Measurements from ENCODE around the gene INPP1.
"Not testable (repeated sequence)": the region's sequence is repeated elsewhere in the genome, so short reads cannot be mapped to it uniquely, and the experiment has no call there.

Gene INPP1

DNA sequence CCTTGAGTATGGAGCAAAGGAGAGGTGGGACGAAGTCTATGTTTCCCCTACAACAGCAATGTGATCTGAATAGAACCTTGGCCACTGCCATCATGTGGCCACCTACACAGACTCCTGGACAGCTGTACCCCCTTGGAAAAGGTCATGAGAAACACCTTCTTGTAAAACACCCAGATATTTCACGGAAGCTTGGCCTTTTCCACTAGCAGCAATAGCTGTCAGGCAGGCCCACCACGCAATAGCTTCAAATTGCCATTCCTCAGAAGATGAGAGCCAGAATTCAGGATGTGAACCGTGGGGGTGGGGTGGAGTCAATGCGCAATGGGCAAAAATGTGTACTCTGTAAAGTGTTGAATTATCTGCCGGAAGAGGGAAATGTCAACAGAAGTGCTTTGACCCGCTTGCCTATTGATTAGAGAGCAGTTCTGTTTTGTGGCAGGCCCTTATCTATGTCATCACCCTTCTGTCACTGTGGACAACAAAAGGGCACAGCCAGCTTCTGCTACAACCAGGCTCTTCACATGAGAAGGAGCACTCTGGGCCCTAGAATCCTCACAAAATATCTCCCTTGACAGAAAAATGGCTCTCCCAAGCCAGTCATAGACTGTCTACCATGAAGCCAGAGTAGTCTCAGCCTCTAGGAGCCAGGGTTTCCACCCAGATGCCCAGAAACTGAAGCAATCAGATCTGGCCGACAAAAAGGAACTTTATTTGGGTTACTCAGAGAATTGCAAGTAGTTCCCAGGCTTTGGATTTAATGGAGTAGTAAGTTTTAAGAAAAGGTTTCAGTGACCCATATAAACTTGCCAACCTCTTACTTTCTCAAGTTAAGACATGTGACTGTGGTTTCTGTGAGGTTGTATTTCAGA, 9.5 kb downstream of the INPP1 start:
- H3K27me3 ChIP-seq (replicated peaks in 2 of 5; ENCODE audit: control insufficient read depth in 4 of 5, insufficient read depth in 5 of 5, low read length in 4 of 5), result no peaks in the 10 kb centered on the region
- ChIA-PET POLR2A (no interaction called here), CTCF (interaction anchor here (0.9 to 2.7 kb wide), 5 partner anchors 9 to 33 kb away, joined by 3 to 13 read pairs (median 8); partner anchors contain the start of genes HIBCH and INPP1)
- peak overlapping the region in 1 of 2 experiments; percentile 39 for H3K27ac ChIP-seq (ENCODE audit: insufficient read depth in 1 of 2, low read depth in 1 of 2, low read length in 2 of 2, poor library complexity in 1 of 2, severe bottlenecking in 2 of 2)
- DNase-seq, result peak in 1 of 3 donors; percentile 42
- peaks cover 0 to 2% (median 0%) of the 10 kb centered on the region in 4 experiments for H3K36me3 ChIP-seq (ENCODE audit: control insufficient read depth in 4 of 4, insufficient read depth in 4 of 4, low read length in 3 of 4)
- H3K4me1 ChIP-seq (ENCODE audit: control extremely low read depth in 1 of 4, control insufficient read depth in 4 of 4, insufficient read depth in 4 of 4, low read length in 3 of 4), result peaks cover 0 to 9% (median 3%) of the 10 kb centered on the region in 4 experiments
- no peaks in the 10 kb centered on the region for H3K9me3 ChIP-seq (ENCODE audit: control extremely low read depth in 1 of 5, control insufficient read depth in 4 of 5, insufficient read depth in 2 of 5, low read depth in 1 of 5, low read length in 4 of 5)
- H3K4me3 ChIP-seq (ENCODE audit: control insufficient read depth in 1 of 7, extremely low read depth in 1 of 7, insufficient read depth in 4 of 7, low read depth in 2 of 7, low read length in 6 of 7), result no peak overlapping the region
- WGBS (ENCODE audit: insufficient coverage), result 80% methylated on average over 6 of the region's 8 CpGs

DNA sequence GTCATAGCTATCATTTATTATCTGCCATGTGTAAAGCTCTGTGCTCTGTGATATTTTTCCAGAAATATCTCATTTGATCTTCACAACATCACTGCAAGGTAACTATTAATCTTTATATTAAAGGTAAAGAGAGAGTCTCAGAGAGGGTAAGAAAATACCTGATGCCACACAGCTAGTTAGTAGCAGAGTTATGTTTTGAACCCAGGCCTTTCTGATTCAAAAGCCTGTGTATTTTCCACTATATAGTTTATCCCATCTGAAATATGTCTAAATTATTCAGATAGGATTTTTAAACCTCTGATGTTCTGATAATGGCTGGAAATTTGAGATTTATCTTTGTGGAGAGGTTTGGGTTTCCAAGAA, 10.1 kb downstream of the INPP1 start:
- POLR2A ChIA-PET, result no interaction called here

DNA sequence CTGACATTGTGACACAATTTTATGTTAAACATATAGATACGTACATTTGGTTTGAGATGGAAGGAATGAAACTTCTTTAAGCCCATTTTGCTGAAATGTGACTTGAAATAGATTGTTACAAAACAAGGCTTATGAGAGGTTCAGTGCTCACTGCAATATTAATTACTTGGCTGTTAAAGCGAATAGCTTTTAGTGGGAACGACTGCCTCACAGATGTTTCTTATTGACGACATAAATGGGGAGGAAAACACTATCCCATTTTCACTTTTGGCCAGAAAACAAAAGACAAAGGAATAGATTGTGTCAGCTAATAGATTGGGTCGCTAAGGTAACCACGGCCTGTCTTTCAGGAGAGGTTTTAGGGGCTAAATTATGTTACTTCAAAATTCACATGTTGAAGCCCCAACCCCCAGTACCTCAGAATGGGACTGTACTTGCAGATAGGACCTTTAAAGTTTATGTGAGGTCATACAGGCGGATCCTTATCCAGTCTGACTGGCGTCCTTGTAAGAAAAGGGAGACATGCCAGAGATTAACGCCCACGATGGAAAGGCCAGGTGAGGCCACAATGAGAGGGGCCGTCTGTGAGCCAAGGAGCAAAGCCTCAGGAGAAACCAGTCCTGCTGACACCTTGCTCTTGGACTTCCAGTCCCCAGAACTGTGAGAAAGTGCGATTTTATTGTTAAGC, 10.8 kb downstream of the INPP1 start:
- H3K27ac ChIP-seq (ENCODE audit: insufficient read depth in 1 of 2, low read depth in 1 of 2, low read length in 2 of 2, poor library complexity in 1 of 2, severe bottlenecking in 2 of 2), result peak overlapping the region in 1 of 2 experiments; percentile 4
- H3K36me3 ChIP-seq (ENCODE audit: control insufficient read depth in 4 of 4, insufficient read depth in 4 of 4, low read length in 3 of 4), result peaks cover 0 to 2% (median 0%) of the 10 kb centered on the region in 4 experiments
- no peaks in the 10 kb centered on the region for H3K27me3 ChIP-seq (replicated peaks in 2 of 5; ENCODE audit: control insufficient read depth in 4 of 5, insufficient read depth in 5 of 5, low read length in 4 of 5)
- no peak overlapping the region for H3K4me3 ChIP-seq (ENCODE audit: control insufficient read depth in 1 of 7, extremely low read depth in 1 of 7, insufficient read depth in 4 of 7, low read depth in 2 of 7, low read length in 6 of 7)
- WGBS (ENCODE audit: insufficient coverage), result 93% methylated on average over 5 of the region's 12 CpGs
- H3K4me1 ChIP-seq (ENCODE audit: control extremely low read depth in 1 of 4, control insufficient read depth in 4 of 4, insufficient read depth in 4 of 4, low read length in 3 of 4), result peaks cover 0 to 9% (median 3%) of the 10 kb centered on the region in 4 experiments
- ChIA-PET POLR2A (no interaction called here), CTCF (interaction anchor here (0.6 to 2.7 kb wide), 6 partner anchors 10 to 713 kb away, joined by 3 to 13 read pairs (median 8); partner anchors contain the start of genes HIBCH and INPP1)
- no peak for DNase-seq
- no peaks in the 10 kb centered on the region for H3K9me3 ChIP-seq (ENCODE audit: control extremely low read depth in 1 of 5, control insufficient read depth in 4 of 5, insufficient read depth in 2 of 5, low read depth in 1 of 5, low read length in 4 of 5)

More for the DNA sequence above, 10.1 kb downstream of the INPP1 start:
- no peaks in the 10 kb centered on the region for H3K9me3 ChIP-seq (ENCODE audit: control extremely low read depth in 1 of 5, control insufficient read depth in 4 of 5, insufficient read depth in 2 of 5, low read depth in 1 of 5, low read length in 4 of 5)
- peak overlapping the region in 1 of 2 experiments; percentile 39 for H3K27ac ChIP-seq (ENCODE audit: insufficient read depth in 1 of 2, low read depth in 1 of 2, low read length in 2 of 2, poor library complexity in 1 of 2, severe bottlenecking in 2 of 2)
- peaks cover 0 to 2% (median 0%) of the 10 kb centered on the region in 4 experiments for H3K36me3 ChIP-seq (ENCODE audit: control insufficient read depth in 4 of 4, insufficient read depth in 4 of 4, low read length in 3 of 4)
- CTCF ChIA-PET, result interaction anchor here (0.8 to 2.7 kb wide), 4 partner anchors 9 to 34 kb away, joined by 3 to 13 read pairs (median 10); partner anchors contain the start of genes HIBCH and INPP1
- no peak for DNase-seq
- H3K27me3 ChIP-seq (replicated peaks in 2 of 5; ENCODE audit: control insufficient read depth in 4 of 5, insufficient read depth in 5 of 5, low read length in 4 of 5), result no peaks in the 10 kb centered on the region
- peaks cover 0 to 9% (median 3%) of the 10 kb centered on the region in 4 experiments for H3K4me1 ChIP-seq (ENCODE audit: control extremely low read depth in 1 of 4, control insufficient read depth in 4 of 4, insufficient read depth in 4 of 4, low read length in 3 of 4)
- H3K4me3 ChIP-seq (ENCODE audit: control insufficient read depth in 1 of 7, extremely low read depth in 1 of 7, insufficient read depth in 4 of 7, low read depth in 2 of 7, low read length in 6 of 7), result no peak overlapping the region

DNA sequence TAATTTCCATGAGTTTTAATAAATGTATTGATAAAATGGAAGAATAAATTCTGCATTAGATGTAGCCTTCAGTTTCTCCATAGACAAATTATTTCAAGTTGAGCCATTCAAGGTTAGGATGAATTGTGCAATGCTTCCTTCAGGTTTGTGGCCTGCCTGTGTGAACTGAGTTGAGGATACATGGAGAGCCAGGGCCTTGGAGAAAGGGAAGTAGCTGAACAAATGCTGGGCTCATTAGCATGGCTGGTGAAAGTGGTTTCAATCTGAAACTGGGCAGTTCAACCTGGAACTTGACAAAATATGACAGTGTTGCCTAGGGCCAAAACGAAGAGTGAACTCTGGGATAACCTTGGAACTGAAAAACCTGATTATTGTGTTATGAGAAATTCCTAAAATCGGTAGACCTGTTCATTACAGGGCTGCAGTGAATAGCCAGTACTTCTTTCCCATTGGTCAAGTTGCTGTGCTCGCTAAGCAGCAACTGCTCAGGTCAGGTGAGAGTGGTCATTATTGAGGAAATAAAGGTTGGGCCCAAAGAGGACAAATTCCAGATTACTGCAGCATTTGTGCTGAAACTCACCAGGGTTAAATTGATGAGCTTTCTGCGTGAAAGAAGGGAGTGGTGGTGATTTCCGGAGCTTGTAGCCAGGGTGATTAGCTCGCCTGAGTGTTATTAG, 12.7 kb downstream of the INPP1 start:
- H3K4me3 ChIP-seq (ENCODE audit: control insufficient read depth in 1 of 7, extremely low read depth in 1 of 7, insufficient read depth in 4 of 7, low read depth in 2 of 7, low read length in 6 of 7), result no peak overlapping the region
- H3K9me3 ChIP-seq (ENCODE audit: control extremely low read depth in 1 of 5, control insufficient read depth in 4 of 5, insufficient read depth in 2 of 5, low read depth in 1 of 5, low read length in 4 of 5), result no peaks in the 10 kb centered on the region
- peak in 2 of 3 donors; percentile 42 to 49 for DNase-seq
- WGBS (ENCODE audit: insufficient coverage), result 98% methylated on average over 5 of the region's 6 CpGs
- H3K4me1 ChIP-seq (ENCODE audit: control extremely low read depth in 1 of 4, control insufficient read depth in 4 of 4, insufficient read depth in 4 of 4, low read length in 3 of 4), result peaks cover 0 to 19% (median 6%) of the 10 kb centered on the region in 4 experiments
- CTCF ChIA-PET, result interaction anchor here (1.1 to 2.7 kb wide), 5 partner anchors 12 to 36 kb away, joined by 3 to 11 read pairs (median 5); partner anchors contain the start of gene HIBCH
- H3K27me3 ChIP-seq (replicated peaks in 2 of 5; ENCODE audit: control insufficient read depth in 4 of 5, insufficient read depth in 5 of 5, low read length in 4 of 5), result no peaks in the 10 kb centered on the region
- peaks cover 0 to 2% (median 0%) of the 10 kb centered on the region in 4 experiments for H3K36me3 ChIP-seq (ENCODE audit: control insufficient read depth in 4 of 4, insufficient read depth in 4 of 4, low read length in 3 of 4)
- POLR2A ChIA-PET, result no interaction called here
- H3K27ac ChIP-seq (ENCODE audit: insufficient read depth in 1 of 2, low read depth in 1 of 2, low read length in 2 of 2, poor library complexity in 1 of 2, severe bottlenecking in 2 of 2), result no peak overlapping the region

DNA sequence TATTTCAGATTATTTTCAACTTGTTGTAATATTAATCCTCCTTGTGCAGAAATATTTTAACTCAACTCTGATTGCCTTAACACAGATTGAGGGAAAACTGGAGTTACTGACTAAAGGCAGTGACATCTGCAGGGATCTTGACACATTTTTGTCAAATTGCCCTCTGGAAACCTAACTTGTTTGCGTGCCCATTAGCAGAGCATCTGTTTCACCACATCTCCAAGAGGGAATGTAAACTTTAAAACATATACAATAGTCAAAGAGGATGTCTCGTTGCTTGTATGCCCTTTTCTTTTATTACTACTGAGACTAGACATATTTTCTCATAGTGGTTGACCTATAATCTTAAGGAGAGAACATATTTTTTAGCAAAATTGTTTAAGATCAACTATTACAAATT, 14.2 kb downstream of the INPP1 start:
- Histone ChIP-seq H3K27ac (ENCODE audit: insufficient read depth in 1 of 2, low read depth in 1 of 2, low read length in 2 of 2, poor library complexity in 1 of 2, severe bottlenecking in 2 of 2) (no peak overlapping the region), H3K27me3 (replicated peaks in 2 of 5; ENCODE audit: control insufficient read depth in 4 of 5, insufficient read depth in 5 of 5, low read length in 4 of 5) (no peaks in the 10 kb centered on the region), H3K4me1 (ENCODE audit: control extremely low read depth in 1 of 4, control insufficient read depth in 4 of 4, insufficient read depth in 4 of 4, low read length in 3 of 4) (peaks cover 0 to 19% (median 6%) of the 10 kb centered on the region in 4 experiments), H3K9me3 (ENCODE audit: control extremely low read depth in 1 of 5, control insufficient read depth in 4 of 5, insufficient read depth in 2 of 5, low read depth in 1 of 5, low read length in 4 of 5) (no peaks in the 10 kb centered on the region), H3K36me3 (ENCODE audit: control insufficient read depth in 4 of 4, insufficient read depth in 4 of 4, low read length in 3 of 4) (no peaks in the 10 kb centered on the region), H3K4me3 (ENCODE audit: control insufficient read depth in 1 of 7, extremely low read depth in 1 of 7, insufficient read depth in 4 of 7, low read depth in 2 of 7, low read length in 6 of 7) (no peak overlapping the region)
- POLR2A ChIA-PET, result no interaction called here
- CTCF ChIA-PET, result no interaction called here
- DNase-seq, result no peak
- WGBS (ENCODE audit: insufficient coverage), result 0% methylated on average over 1 of the region's 2 CpGs

DNA sequence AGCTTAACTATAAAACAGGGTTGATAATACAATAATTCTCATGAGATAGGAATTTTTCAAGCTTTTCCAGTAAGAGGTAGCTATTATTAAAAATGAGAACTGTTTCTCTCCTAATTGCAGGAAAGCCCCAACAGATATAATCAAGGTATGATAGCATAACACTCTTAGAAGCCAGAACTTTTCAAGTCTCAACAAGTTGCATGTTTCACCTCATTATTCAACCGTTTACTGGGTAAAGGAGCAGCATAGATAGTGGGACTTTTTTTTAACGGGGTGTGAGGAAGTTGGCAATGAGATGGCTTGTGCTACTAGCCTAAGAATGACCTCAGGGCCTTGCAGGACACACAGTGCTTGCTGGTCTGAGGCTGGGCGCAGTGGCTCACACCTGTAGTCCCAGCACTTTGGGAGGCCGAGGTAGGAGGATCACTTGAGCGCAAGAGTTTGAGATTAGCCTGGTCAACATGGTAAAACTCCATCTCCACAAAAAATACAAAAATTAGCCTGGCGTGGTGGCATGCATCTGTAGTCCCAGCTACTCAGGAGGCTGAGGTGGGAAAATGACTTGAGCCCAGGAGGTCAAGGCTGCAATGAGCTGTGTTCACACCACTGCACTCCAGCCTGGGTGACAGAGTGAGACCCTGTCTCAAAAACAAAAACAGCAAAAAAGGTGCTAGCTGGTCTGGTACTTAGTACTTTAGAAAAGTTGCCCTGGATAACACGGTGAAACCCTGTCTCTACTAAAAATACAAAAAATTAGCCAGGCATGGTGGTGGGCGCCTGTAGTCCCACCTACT, 15.5 kb downstream of the INPP1 start:
- H3K27ac ChIP-seq (ENCODE audit: insufficient read depth in 1 of 2, low read depth in 1 of 2, low read length in 2 of 2, poor library complexity in 1 of 2, severe bottlenecking in 2 of 2); H3K27me3 ChIP-seq (replicated peaks in 2 of 5; ENCODE audit: control insufficient read depth in 4 of 5, insufficient read depth in 5 of 5, low read length in 4 of 5); H3K4me3 ChIP-seq (ENCODE audit: control insufficient read depth in 1 of 7, extremely low read depth in 1 of 7, insufficient read depth in 4 of 7, low read depth in 2 of 7, low read length in 6 of 7); DNase-seq; H3K36me3 ChIP-seq (ENCODE audit: control insufficient read depth in 4 of 4, insufficient read depth in 4 of 4, low read length in 3 of 4); POLR2A ChIA-PET; H3K9me3 ChIP-seq (ENCODE audit: control extremely low read depth in 1 of 5, control insufficient read depth in 4 of 5, insufficient read depth in 2 of 5, low read depth in 1 of 5, low read length in 4 of 5): not testable (repeated sequence)
- peaks cover 0 to 16% (median 6%) of the 10 kb centered on the region in 4 experiments for H3K4me1 ChIP-seq (ENCODE audit: control extremely low read depth in 1 of 4, control insufficient read depth in 4 of 4, insufficient read depth in 4 of 4, low read length in 3 of 4)
- 92% methylated on average over 5 of the region's 8 CpGs for WGBS (ENCODE audit: insufficient coverage)
- CTCF ChIA-PET, result interaction anchor here (0.9 to 2.1 kb wide), 3 partner anchors 11 to 152 kb away, joined by 3 to 6 read pairs (median 4); no protein-coding TSS in a partner anchor

Data from common myeloid progenitor, CD34-positive (primary cell).